HepG2 (cell line): Measurements from ENCODE around the gene ERVMER34-1. TPM values are rescaled to one million over a fixed set of nuclear protein-coding genes. Genes with fewer than 3 reads are reported as not detected.
A peak's percentile ranks its signal among the peaks of the same experiment; 100 is the strongest.

Experiments used
- CAMTA2 ChIP-seq: sonication (generic); formaldehyde crosslinking; IDR thresholded peaks from 2 replicates; pipeline ENCODE4 v1.4.0; 2020; ENCODE audit warnings: mild to moderate bottlenecking, missing genetic modification reagents, borderline replicate concordance
- CCAR2 ChIP-seq: fragments of 200-400 bp; formaldehyde crosslinking; optimal IDR thresholded peaks from 2 replicates; pipeline ENCODE3; 2018; ENCODE audit warnings: low read depth, mild to moderate bottlenecking, low read length, moderate library complexity
- GATA4 ChIP-seq: sonication (generic); IDR thresholded peaks from 2 replicates; pipeline ENCODE4 v1.6.1; 2016; ENCODE audit warnings: antibody characterized with exemption, low read depth, borderline replicate concordance
- HNF4G ChIP-seq, 2 experiments: sonication (generic) in 1 of 2; formaldehyde crosslinking in 1 of 2; IDR thresholded peaks; 2 replicates each; pipeline versions ENCODE4 v1.4.0 to v1.6.1; 2011 to 2020; ENCODE audit warnings: borderline replicate concordance in 2 of 2, low read depth in 2 of 2, mild to moderate bottlenecking in 2 of 2, low read length in 1 of 2, missing genetic modification reagents in 1 of 2, moderate library complexity in 1 of 2
- HNRNPK ChIP-seq: fragments of 200-400 bp; formaldehyde crosslinking; IDR thresholded peaks from 2 replicates; pipeline ENCODE4 v1.6.1; 2018; ENCODE audit warnings: low read length, low read depth, moderate library complexity, mild to moderate bottlenecking; ENCODE audit not compliant: poor library complexity, severe bottlenecking
- JUND ChIP-seq: sonication (generic); formaldehyde crosslinking; IDR thresholded peaks from 2 replicates; pipeline ENCODE4 v1.8.0; 2022; ENCODE audit warnings: mild to moderate bottlenecking, missing genetic modification reagents
- NCOA5 ChIP-seq: sonication (generic); formaldehyde crosslinking; IDR thresholded peaks from 2 replicates; pipeline ENCODE4 v1.4.0; 2020; ENCODE audit warnings: missing genetic modification reagents
- NR2F2 ChIP-seq: IDR thresholded peaks from 2 replicates; pipeline ENCODE4 v1.6.1; 2012; ENCODE audit warnings: low read depth, inconsistent platforms, borderline replicate concordance
- SAFB2 ChIP-seq: sonication (generic); formaldehyde crosslinking; IDR thresholded peaks from 2 replicates; pipeline ENCODE4 v1.5.1; 2020; ENCODE audit warnings: missing genetic modification reagents, low read depth, mild to moderate bottlenecking, borderline replicate concordance
- SPEN ChIP-seq: sonication (generic); formaldehyde crosslinking; IDR thresholded peaks from 2 replicates; pipeline ENCODE4 v1.5.1; 2020; ENCODE audit warnings: low read depth, mild to moderate bottlenecking, missing genetic modification reagents
- SRSF9 ChIP-seq: fragments of 200-400 bp; formaldehyde crosslinking; IDR thresholded peaks from 2 replicates; pipeline ENCODE4 v1.6.1; 2018; ENCODE audit warnings: borderline replicate concordance, mild to moderate bottlenecking, low read depth, low read length; ENCODE audit not compliant: insufficient read depth, poor library complexity, severe bottlenecking
- TAF1 ChIP-seq: sonication (generic); formaldehyde crosslinking; IDR thresholded peaks from 2 replicates; pipeline ENCODE4 v1.4.0; 2020; ENCODE audit warnings: missing genetic modification reagents
- ZC3H4 ChIP-seq: sonication (generic); formaldehyde crosslinking; IDR thresholded peaks from 2 replicates; pipeline ENCODE4 v1.4.0; 2020; ENCODE audit warnings: missing genetic modification reagents, borderline replicate concordance
- ZNF264 ChIP-seq: sonication (generic); formaldehyde crosslinking; IDR thresholded peaks from 2 replicates; pipeline ENCODE4 v1.4.0; 2020; ENCODE audit warnings: missing genetic modification reagents
- ZNF850 ChIP-seq: sonication (generic); formaldehyde crosslinking; conservative IDR thresholded peaks from 2 replicates; pipeline ENCODE4 v1.9.0; 2021; ENCODE audit warnings: mild to moderate bottlenecking, missing genetic modification reagents
- ZSCAN29 ChIP-seq: sonication (generic); formaldehyde crosslinking; conservative IDR thresholded peaks from 2 replicates; pipeline ENCODE4 v1.4.0; 2020; ENCODE audit warnings: mild to moderate bottlenecking, missing genetic modification reagents
- polyA plus RNA-seq, 8 experiments: library from polyadenylated mRNA; depleted of rRNA in 3 of 8; stranded (reverse) in 7 of 8; unstranded in 1 of 8; fragments of >200 nt; fragmentation: Illumina TruSeq in 4 of 8; extraction: Trizol in 4 of 8; gene quantifications; 2 replicates each; pipeline versions ENCODE4 v1.2.1 to v1.2.3, GENCODE V29; 2011 to 2016; ENCODE audit warnings: low read depth in 4 of 8, missing spikeins in 1 of 8, mixed read lengths in 1 of 8; ENCODE audit not compliant: insufficient read depth in 1 of 8
- total RNA-seq, 5 experiments: library from RNA; depleted of rRNA; stranded (reverse); fragments of >200 nt; fragmentation: Illumina TruSeq; extraction: Trizol; gene quantifications; 2 replicates each; pipeline ENCODE4 v1.2.3, GENCODE V29; 2016; ENCODE audit warnings: low read depth in 1 of 5
- TF ChIP-seq, protein P1 (sequence below): sonication (generic); formaldehyde crosslinking; IDR thresholded peaks from 2 replicates; pipeline ENCODE4 v1.4.0; 2020; ENCODE audit warnings: missing genetic modification reagents, borderline replicate concordance
- TF ChIP-seq, protein P2 (sequence below): IDR thresholded peaks from 2 replicates; pipeline ENCODE4 v1.4.0; 2020; ENCODE audit warnings: mild to moderate bottlenecking, missing genetic modification reagents
- TF ChIP-seq, protein P3 (sequence below): IDR thresholded peaks from 2 replicates; pipeline ENCODE4 v1.6.1; 2016; ENCODE audit warnings: low read depth, control low read depth
- TF ChIP-seq, protein P4 (sequence below): sonication (generic); formaldehyde crosslinking; IDR thresholded peaks from 2 replicates; pipeline ENCODE4 v1.8.1; 2023; ENCODE audit warnings: missing genetic modification reagents, mild to moderate bottlenecking, borderline replicate concordance

The ERVMER34-1 gene
- total and polyA plus RNA-seq, 2 of the 13 experiments (the other 11 are each of a cell fraction or from before 2014, with no cell fraction given), result 0.04 to 0.35 TPM

DNA sequence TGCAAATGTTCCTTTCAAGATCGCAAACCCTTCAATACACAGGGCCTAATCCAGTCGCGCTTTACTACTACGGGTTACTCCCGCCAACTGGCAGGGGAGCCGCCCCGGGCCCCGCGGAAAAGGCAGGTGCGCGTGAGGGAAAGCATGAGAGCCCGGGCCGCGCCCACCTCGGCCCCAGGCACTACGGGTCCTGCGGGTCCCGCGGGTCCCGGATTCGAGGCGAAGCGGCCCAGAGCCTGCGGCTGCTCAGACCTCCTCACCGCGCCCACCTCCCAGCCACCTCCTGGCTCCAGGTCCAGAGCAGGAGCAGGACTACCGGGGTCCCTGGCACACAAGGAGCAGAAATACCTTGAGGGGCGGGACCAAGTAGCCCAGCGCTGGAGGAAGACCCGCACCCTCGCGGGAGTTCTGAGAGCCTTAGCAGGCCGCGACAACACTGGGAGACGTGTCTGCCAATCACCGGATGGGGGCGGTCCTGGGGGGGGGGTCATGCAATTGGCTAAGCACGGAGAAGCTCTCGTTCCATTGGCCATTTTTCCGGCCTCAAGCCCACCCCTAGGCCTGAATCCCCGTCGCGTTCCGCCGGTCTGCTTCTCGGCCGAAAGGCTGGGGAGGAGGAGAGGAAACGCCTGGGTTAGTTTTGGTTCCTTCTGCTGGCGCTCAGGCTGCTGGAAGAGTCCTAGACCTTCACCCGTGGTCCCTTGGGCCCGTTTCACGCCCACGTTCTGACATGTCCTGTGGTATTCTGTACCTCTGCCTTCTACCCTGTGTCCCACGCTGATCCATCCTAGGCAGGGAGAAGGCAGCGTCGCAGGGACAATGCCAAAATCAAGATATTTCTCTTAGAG lies 29.0 kb downstream of the ERVMER34-1 start (continued):
- TF ChIP-seq, protein P1, sequence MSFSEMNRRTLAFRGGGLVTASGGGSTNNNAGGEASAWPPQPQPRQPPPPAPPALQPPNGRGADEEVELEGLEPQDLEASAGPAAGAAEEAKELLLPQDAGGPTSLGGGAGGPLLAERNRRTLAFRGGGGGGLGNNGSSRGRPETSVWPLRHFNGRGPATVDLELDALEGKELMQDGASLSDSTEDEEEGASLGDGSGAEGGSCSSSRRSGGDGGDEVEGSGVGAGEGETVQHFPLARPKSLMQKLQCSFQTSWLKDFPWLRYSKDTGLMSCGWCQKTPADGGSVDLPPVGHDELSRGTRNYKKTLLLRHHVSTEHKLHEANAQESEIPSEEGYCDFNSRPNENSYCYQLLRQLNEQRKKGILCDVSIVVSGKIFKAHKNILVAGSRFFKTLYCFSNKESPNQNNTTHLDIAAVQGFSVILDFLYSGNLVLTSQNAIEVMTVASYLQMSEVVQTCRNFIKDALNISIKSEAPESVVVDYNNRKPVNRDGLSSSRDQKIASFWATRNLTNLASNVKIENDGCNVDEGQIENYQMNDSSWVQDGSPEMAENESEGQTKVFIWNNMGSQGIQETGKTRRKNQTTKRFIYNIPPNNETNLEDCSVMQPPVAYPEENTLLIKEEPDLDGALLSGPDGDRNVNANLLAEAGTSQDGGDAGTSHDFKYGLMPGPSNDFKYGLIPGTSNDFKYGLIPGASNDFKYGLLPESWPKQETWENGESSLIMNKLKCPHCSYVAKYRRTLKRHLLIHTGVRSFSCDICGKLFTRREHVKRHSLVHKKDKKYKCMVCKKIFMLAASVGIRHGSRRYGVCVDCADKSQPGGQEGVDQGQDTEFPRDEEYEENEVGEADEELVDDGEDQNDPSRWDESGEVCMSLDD (CRISPR knock-in tag), result no peak
- TF ChIP-seq CCAR2, result no peak
- TF ChIP-seq TAF1, result peak; percentile 48
- TF ChIP-seq, protein P2, sequence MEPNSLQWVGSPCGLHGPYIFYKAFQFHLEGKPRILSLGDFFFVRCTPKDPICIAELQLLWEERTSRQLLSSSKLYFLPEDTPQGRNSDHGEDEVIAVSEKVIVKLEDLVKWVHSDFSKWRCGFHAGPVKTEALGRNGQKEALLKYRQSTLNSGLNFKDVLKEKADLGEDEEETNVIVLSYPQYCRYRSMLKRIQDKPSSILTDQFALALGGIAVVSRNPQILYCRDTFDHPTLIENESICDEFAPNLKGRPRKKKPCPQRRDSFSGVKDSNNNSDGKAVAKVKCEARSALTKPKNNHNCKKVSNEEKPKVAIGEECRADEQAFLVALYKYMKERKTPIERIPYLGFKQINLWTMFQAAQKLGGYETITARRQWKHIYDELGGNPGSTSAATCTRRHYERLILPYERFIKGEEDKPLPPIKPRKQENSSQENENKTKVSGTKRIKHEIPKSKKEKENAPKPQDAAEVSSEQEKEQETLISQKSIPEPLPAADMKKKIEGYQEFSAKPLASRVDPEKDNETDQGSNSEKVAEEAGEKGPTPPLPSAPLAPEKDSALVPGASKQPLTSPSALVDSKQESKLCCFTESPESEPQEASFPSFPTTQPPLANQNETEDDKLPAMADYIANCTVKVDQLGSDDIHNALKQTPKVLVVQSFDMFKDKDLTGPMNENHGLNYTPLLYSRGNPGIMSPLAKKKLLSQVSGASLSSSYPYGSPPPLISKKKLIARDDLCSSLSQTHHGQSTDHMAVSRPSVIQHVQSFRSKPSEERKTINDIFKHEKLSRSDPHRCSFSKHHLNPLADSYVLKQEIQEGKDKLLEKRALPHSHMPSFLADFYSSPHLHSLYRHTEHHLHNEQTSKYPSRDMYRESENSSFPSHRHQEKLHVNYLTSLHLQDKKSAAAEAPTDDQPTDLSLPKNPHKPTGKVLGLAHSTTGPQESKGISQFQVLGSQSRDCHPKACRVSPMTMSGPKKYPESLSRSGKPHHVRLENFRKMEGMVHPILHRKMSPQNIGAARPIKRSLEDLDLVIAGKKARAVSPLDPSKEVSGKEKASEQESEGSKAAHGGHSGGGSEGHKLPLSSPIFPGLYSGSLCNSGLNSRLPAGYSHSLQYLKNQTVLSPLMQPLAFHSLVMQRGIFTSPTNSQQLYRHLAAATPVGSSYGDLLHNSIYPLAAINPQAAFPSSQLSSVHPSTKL (CRISPR knock-in tag), result no peak
- no peak for TF ChIP-seq HNRNPK
- TF ChIP-seq HNF4G (IDR thresholded peaks at IDR 0.05; ENCODE audit: borderline replicate concordance, low read depth, low read length), result no peak
- TF ChIP-seq HNF4G (CRISPR knock-in tag; IDR thresholded peaks at IDR 0.05; ENCODE audit: borderline replicate concordance, low read depth), result no peak
- no peak for TF ChIP-seq NCOA5
- no peak for TF ChIP-seq SAFB2 (CRISPR knock-in tag)
- TF ChIP-seq ZSCAN29 (CRISPR knock-in tag), result no peak
- no peak for TF ChIP-seq ZNF850 (CRISPR knock-in tag)
- no peak for TF ChIP-seq CAMTA2
- TF ChIP-seq ZNF264, result no peak
- TF ChIP-seq, protein P3, sequence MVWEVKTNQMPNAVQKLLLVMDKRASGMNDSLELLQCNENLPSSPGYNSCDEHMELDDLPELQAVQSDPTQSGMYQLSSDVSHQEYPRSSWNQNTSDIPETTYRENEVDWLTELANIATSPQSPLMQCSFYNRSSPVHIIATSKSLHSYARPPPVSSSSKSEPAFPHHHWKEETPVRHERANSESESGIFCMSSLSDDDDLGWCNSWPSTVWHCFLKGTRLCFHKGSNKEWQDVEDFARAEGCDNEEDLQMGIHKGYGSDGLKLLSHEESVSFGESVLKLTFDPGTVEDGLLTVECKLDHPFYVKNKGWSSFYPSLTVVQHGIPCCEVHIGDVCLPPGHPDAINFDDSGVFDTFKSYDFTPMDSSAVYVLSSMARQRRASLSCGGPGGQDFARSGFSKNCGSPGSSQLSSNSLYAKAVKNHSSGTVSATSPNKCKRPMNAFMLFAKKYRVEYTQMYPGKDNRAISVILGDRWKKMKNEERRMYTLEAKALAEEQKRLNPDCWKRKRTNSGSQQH (CRISPR knock-in tag), result no peak
- TF ChIP-seq ZC3H4 (CRISPR knock-in tag), result no peak; the same call in 1 of the 2 replicates
- no peak for TF ChIP-seq JUND (CRISPR knock-in tag)
- no peak for TF ChIP-seq SRSF9
- TF ChIP-seq GATA4, result no peak
- no peak for TF ChIP-seq NR2F2
- no peak for TF ChIP-seq SPEN (CRISPR knock-in tag)
- TF ChIP-seq, protein P4, sequence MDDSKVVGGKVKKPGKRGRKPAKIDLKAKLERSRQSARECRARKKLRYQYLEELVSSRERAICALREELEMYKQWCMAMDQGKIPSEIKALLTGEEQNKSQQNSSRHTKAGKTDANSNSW (CRISPR knock-in tag), result no peak
